ENCODE measurements around the gene FARSA.
A peak's percentile ranks its signal among the peaks of the same experiment; 100 is the strongest.
"Not testable (repeated sequence)": the region's sequence is repeated elsewhere in the genome, so short reads cannot be mapped to it uniquely, and the experiment has no call there.

The FARSA gene

DNA sequence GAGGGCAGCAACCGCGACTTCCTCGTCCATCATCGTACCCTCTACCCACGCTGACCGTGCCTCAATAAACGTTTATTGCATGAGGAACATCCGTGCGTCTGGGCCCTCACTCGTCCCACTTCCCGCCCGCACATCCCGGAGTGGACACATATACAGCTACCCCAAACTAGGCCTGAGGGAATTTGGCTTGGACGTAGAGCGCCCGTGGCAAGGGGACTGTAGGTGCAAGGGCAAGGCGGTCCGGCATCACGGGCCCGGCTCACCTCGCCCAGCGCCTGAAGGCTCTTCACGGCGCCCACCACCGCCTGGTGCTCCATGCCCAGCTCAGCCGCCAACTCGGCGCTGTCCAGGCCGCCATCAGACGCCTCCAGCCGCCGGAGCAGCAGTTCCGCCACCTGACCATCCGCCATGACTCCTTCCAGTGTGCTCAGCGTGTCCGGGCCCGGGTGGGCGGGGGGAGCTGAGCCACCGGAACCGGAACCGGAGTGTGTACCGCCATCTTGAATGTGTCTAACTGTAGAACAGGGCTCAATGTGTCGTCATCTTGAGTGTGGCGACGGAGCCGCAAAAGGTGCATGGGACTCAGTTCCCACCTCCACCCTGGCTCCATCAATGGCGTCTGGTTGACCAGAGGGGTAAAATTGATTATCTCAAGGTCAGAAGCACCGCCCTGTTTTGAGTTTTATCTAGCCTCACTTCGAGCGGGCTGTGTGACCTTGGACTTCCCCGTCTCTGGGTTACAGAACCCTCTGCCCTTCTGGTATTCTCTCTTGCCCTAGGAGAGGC is at the start of gene FARSA:
TSS of gene FARSA (minus strand) at position 425 of the 786 bp plus-strand sequence. CDS start at position 410, 15 bp downstream.
- DNase-seq (ENCODE audit: low spot score), result peak; percentile 88

DNA sequence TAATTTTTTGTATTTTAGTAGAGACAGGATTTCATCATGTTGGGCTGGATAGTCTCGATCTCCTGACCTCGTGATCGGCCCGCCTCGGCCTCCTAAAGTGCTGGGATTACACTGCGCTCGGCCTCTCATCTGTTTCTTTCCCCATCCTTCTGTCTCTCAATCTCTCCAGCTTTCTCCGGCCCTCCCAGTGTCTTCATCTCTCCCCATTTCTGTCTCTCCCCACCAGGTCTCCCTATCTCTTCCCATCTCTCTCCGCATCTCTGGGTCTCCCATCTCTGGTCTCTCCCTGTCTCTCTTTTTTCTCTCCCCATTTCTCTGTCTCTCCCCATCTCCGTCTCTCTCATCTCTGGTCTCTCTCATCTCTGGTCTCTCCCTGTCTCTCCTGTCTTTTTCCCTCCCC is 49.6 kb upstream of the FARSA start:
- DNase-seq (ENCODE audit: low spot score), result no peak

DNA sequence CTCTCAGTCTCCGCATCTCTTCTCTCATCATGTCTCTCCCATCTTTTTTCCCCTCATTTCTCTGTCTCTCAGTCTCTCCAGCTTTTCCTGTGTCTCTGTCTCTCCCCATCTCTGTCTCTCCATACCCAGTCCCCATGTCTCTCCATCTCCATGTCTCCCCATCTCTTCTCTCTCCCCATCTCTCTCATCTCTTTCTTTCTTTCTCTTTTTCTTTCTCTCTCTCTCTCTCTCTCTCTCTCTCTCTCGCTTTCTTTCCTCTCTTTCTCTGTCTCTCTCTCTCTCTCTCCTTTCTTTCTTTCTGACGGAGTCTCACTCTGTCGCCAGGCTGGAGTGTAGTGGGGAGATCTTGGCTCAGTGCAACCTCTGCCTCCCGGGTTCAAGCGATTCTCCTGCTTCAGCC is 49.1 kb upstream of the FARSA start:
- DNase-seq (ENCODE audit: low spot score), result no peak

DNA sequence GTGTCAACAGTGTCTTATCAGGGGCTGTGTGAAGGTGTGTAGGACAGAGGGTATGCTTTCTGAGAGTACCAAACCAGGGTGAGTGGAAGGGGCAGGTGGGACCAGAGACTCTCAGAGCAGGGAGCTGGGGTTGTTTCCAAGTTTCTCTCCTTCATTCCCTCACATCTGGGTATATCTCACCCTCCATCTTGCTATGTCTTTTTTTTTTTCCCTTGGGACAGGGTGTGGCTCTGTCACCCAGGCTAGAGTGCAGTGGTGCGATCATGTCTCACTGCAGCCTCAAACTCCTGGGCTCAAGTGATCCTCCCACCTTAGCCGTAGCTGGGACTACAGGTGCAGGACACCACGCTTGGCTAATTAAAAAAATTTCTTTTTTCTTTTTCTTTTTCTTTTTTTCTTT is 46.5 kb upstream of the FARSA start:
- DNase-seq (ENCODE audit: low spot score), result no peak

DNA sequence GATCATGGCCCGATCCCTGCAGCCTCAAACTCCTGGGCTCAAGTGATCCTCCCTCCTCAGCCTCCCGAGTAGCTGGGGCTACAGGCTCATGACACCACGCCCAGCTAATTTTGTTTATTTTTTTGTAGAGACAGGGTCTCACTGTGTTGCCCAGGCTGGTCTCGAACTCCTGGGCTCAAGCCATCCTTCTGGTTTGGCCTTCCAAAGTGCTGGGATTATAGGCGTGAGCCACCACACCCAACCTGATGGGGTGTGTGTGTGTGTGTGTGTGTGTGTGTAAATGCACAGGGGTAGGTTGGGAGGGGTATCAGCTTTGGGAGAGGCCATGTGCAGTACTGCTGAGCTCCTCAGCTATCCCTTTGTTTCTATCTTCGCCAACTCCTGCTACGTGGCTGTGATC is 42.6 kb upstream of the FARSA start:
- not testable (repeated sequence) for DNase-seq (ENCODE audit: low spot score)

DNA sequence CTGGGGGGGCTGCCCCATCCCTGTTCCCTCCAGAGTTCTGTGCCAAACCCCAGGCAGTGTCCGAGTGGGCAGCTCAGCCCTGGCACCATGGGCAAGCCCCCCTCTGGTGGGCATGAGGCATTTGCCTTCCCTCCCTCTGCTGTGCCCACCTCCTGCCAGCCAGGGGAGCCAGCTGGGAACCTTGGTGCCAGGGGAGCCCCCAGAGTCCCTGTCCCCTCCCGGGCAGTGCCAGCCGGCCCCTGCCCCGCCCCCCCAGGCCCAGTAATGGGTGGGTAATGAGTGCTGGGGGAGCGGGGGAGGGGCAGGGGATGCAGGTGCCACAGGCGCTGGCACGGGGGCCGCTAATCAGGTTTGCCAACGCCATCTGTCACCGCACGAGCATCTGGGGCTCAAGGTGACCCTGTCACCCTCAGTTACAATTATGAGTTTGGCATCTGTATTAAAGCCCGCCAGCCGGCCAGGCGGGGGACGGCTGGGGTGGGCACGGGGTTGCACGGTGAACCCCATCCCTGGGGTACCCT is 41.8 kb upstream of the FARSA start:
- no peak for DNase-seq (ENCODE audit: low spot score)

DNA sequence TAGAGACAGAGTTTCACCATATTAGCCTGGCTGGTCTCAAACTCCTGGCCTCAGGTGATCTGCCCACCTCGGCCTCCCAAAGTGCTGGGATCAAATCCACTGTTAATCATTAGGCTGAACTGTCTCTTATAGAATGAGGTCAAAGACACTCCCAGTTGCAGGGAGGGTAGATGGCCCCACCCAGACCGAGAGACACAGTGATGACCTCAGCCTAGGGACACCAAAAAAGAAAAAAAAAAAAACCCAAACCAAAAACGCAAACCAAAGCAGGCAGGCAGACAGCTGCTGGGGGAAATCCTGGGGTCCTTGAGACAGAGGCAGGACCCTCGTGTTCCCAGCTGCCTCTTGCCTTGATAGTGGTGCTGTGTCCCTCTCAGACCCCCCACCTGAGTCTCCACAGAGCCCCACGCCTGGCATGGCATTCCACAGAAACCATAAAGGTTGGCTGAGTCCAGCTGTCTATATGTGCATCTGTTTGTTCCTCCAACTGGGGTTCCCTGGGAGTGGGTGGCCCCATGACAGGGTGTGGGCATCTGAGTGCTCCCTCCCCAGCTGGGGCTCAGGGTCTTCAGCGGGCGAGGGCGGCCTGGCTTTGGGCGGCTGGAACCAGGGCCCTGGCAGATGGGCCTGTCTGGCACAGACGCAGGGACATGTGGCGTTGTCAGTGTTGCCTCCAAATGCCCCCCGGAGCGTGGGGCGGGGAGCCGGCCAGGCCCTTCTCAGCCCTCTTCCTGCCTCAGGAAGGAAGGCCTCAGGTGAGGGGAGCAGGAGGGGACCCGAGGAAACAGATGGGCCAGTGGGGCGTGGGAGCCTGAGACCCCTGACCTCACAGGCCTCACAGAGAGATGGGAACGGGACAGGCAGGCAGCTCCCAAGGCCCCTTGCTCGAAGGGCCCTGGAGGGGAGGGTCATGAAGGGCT is 41.0 kb upstream of the FARSA start:
- DNase-seq (ENCODE audit: low spot score), result no peak

DNA sequence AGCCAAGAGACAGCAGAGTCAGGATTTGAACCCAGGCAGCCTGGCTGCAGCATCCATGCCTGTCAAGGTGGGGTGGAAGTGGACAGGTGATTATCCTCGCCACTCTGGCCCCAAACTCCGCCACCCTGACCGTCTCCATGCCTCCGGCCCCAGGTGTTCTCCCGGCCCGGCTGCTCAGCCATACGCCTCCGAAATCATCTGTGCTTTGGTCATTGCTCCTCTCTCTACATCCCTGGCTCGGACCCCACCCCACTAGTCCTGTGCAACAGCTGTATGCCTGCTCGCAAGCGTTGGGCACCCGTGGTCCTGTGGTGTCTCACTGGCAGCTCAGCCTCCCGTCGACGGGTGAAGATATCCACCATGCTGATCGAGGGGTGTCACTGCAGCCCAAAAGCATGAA is 39.7 kb upstream of the FARSA start:
- DNase-seq (ENCODE audit: low spot score), result no peak

DNA sequence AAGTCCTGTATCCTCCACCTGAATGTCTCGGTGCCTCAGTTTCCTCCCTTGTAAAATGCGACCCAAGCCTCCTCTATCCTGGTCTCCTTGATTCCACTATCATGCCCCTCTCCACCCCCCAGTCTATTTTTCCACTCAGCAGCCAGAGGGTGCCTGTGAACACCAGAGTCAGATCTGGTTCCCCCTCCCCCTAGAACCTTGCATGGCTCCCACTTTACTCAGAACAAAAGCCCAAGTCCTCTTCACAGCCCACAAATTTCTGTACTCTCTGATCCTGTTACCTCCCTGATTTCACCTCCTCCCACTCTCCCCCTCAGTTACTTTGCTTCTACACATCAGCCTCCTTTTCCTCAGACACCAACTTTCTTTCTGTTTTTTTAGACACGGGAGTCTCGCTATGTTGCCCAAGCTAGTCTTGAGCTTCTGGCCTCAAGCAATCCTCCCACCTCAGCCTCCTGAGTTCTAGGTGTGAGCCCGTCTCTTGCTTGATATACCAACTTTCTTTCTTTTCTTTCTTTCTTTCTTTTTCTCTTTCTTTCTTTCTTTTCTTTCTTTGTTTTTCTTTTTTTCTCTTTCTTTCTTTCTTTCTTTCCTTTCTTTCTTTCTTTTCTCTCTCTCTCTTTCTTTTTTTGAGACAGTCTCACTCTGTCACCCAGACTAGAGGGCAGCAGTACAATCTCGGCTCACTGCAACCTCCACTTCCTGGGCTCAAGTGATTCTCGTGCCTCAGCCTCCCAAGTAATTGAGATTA is 36.7 kb upstream of the FARSA start:
- no peak for DNase-seq (ENCODE audit: low spot score)

DNA sequence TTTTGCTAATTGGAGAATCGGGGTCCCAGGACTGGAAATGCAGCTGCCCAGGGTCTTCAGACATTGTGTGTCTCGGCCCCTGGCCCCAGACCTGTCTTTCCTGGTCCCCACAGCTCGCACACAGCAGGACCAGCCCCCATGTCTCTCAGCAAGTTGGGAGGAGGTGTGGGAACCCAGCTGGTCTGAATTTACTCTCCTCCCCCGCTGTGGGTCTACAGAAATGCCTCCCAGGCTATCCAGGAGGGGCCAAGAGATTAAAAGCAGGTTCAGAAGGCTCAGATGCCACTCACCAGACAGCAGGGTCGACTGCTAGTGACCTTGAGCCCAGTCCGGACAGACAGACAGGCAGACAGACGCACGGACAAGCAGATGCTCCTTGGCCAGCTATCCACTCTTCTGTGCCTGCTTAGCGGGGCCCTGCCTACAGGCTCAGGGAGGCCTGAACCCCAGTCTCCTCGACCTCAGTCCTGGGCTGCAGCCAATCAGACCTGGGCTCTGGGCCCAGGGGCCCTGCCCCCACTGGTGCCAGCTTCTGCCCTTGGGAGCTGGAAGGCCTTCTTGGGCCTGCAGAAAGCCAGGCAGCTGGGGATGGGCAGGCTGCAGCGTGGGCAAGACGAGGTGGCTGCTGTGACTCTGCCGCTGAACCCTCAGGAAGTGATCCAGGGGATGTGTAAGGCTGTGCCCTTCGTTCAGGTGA is 35.9 kb upstream of the FARSA start, which contains the start of gene DAND5:
TSS of gene DAND5 (plus strand) at position 285 of the 697 bp plus-strand sequence. CDS start at position 370, 85 bp downstream.
- DNase-seq (ENCODE audit: low spot score), result no peak

DNA sequence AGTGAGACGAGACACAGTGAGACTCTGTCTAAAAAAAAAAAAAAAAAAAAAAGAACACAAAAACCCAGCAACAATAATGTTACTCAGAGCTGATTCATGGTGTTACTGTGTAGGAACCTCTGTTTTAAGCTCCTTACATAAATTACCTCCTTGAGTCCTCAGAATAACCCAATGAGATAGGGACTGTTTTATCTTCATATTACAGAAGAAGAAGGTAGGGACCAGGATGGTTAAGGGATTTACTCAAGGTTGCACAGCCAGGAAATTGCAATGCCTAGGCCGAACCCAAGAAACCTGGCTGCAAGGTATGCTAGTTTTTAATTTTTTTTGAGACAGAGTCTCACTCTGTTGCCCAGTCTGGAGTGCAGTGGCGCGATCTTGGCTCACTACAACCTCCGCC is 34.4 kb upstream of the FARSA start:
- DNase-seq (ENCODE audit: low spot score), result no peak

DNA sequence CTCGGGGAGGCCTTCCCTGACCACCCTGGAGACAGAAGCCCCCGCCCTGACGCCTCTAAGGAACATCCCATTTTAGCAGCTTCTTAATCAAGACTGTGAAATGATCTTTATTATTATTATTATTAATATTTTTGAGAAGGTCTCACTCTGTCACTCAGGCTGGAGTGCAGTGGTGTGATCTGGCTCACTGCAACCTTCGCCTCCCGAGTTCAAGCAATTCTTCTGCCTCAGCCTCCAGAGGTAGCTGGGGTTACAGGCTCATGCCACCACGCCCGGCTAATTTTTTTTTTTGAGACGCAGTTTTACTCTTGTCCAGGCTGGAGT is 32.3 kb upstream of the FARSA start:
- no peak for DNase-seq (ENCODE audit: low spot score)

DNA sequence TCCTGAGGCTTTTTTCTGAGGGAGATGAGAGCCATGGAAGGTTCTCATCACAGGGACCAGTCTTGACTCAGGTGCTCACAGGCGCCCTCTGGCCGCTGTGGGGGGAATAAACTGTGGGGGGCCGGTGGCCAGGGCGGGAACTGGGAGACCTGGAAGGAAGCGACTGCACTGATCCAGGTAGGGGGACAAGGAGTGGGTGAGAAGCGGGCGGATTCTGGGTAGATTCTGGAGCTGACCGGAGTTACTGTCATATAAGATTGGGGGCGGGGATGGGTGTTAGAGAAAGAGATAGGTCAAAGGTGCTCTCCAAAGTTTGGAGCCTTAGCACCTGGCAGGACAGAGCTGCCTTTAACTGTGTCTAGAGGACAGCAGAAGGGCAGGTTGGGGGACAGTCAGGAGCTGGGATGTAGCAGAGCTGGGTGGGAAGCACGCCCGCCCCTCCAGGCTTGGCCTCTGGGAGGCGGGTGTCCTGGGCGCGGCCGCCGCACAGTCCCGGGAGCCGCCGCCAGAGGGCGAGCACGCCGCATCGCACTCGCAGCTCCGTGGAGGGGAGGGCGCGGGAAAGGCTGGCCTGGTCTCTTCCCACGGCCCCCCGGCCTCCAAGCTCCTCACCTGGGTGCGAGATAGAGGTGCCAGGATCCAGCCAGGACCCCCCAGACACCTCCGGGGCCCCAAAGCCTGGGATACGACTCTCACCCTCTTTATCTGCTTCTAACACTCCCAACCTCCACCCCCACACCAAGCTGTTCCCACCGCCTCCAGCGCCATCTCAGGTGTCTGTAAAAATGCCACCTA is 31.7 kb upstream of the FARSA start:
- peak; percentile 74 for DNase-seq (ENCODE audit: low spot score)

DNA sequence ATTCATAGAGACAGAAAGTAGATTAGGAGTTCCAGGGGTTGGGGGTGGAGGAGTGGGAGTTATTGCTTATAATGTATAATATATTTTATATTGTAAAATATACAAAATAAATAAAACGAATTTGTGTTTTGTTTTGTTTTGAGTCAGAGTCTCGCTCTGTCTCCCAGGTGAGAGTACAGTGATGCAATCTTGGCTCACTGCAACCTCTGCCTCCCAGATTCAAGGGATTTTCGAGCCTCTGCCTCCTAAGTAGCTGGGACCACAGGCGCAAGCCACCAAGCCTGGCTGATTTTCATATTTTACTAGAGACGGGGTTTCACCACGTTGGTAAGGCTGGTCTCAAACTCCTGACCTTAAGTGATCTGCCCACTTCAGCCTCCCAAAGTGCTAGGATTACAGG is 26.0 kb upstream of the FARSA start:
- no peak for DNase-seq (ENCODE audit: low spot score)

DNA sequence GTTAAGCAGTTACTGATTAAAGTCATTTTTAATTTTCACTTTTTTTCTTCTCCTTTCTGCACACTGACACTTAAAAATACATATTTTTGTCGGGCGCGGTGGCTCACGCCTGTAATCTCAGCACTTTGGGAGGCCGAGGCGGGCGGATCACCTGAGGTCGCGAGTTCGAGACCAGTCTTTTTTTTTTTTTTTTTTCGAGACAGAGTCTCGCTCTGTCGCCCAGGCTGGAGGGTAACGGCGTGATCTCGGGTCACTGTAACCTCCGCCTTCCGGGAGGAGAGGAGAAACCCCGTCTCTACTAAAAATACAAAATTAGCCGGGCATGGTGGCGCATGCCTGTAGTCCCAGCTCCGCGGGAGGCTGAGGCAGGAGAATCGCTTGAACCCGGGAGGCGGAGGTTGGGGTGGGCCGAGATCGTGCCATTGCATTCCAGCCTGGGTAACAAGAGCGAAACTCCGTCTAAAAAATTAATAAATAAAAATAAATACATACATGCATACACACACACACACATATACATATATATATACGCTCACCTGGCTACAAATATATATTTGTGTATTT is 24.0 kb upstream of the FARSA start:
- not testable (repeated sequence) for DNase-seq (ENCODE audit: low spot score)

DNA sequence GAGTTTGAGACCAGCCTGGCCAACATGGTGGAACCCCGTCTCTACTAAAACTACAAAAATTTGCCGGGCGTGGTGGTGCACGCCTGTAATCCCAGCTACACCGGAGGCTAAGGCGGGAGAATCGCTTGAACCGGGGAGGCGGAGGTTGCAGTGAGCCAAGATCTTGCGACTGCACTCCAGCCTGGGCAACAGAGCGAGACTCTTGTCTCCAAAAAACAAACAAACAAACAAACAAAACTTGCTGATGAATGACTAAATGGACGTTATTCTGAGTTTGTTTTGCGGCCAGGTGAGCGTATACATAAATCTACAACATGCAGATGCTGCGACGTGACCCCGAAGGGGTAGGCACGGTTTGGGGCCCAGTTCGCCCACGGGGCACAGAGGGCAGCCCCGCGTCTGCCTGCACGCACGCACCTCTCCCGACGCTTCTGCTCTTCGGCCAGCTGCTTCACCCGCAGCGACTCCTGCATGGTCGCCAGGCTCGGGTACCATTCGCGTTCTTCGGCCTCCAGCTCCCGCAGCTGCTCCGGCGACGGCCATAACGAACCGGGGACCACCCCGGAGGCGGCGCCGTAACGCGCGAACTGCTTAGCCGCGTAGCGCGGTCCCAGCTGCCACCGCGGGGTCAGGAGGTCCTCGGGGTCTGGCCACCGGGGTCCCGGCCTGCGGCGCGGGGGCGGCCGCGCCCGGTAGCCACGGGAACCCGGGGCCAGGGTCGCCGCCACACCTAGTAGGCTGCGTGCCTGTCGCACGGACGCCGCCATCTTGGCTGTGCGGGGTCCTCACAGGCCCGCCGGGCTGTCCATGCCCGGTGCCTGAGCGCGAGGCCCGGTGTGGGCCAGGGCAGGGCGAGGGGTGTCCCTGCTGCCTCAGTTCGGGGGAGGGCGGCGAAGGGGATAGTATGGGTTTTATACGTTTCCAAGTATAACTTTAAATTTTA is 23.2 kb upstream of the FARSA start, which contains the start of gene GADD45GIP1:
TSS of gene GADD45GIP1 (minus strand) at position 778 of the 943 bp plus-strand sequence. CDS start at position 767, 11 bp downstream.
- DNase-seq (ENCODE audit: low spot score), result no peak

DNA sequence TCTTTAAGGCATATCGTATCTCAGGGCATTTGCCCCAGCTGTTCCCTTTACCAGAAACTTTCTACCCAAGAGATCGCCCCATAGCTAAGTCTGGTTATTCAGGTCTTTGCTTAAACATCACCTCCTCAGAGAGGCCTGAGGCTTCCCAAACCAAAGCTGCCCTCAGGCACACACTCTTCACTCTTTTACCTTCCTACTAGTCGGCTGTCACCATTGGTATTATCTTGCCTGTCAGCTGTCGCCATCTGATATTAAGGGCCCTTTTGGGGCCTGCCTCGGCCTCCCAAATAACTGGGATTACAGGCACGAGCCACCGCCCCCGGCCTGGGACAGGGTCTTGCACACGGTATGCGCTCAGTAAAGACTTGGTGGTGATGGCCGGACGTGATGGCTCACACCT is 22.5 kb upstream of the FARSA start:
- no peak for DNase-seq (ENCODE audit: low spot score)

DNA sequence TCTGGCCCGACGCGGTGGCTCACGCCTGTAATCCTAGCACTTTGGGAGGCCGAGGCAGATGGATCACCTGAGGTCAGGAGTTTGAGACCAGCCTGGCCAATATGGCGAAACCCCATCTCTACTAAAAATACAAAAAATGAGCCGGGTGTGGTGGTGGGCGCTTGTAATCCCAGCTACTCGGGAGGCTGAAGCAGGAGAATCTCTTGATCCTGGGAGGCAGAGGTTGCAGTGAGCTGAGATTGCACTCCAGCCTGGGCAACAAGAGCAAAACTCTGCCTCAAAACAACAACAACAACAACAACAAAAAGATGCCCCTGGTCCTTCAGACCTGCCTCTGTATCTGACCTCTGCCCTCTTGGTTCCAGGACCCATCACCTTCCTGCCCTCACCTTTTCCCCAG is 22.1 kb upstream of the FARSA start:
- not testable (repeated sequence) for DNase-seq (ENCODE audit: low spot score)

DNA sequence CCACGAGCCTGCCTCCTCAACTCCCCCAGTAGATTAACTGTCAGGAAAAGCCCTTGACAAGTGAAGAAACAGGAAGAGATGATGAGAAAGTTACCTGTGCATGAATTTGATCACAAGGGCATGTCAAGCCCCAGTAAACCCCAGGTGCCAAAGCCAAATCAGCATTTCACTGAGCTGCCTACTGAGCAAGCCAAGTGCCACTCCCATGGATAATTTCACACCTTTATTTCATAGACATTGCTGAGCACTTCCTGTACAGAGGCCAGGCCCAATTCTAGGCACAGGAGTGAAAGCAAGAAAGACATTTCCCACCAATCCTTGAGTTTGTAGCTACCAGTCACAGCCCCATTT is 21.1 kb upstream of the FARSA start:
- DNase-seq (ENCODE audit: low spot score), result no peak
